ENCODE data around the gene ACE.
A peak's percentile ranks its signal among the peaks of the same experiment; 100 is the strongest.

The ACE gene

GRCh38 chr17:63478814-63479494 lies 2.1 kb downstream of the ACE start:
- TF ChIP-seq CTCF (IDR thresholded peaks at IDR 0.05; ENCODE audit: control extremely low read depth, extremely low read depth, low read depth, missing control alignments), result peak; percentile 87
- POLR2A ChIA-PET, result no interaction called here
- CTCF ChIA-PET, result interaction anchor here (0.7 to 9.3 kb wide), 37 partner anchors 9 to 1274 kb away, joined by 3 to 224 read pairs (median 5); partner anchors contain the start of gene CYB561

GRCh38 chr17:63479495-63480184 lies 2.8 kb downstream of the ACE start:
- ChIA-PET CTCF (interaction anchor here (0.7 to 9.3 kb wide), 35 partner anchors 9 to 1274 kb away, joined by 3 to 224 read pairs (median 5); partner anchors contain the start of gene CYB561), POLR2A (no interaction called here)
- TF ChIP-seq CTCF (IDR thresholded peaks at IDR 0.05; ENCODE audit: control extremely low read depth, extremely low read depth, low read depth, missing control alignments), result no peak
- DNase-seq (ENCODE audit: extremely low spot score), result no peak

More at GRCh38 chr17:63478814-63479494, 2.1 kb downstream of the ACE start:
- peak; percentile 92 for DNase-seq (ENCODE audit: extremely low spot score)

GRCh38 chr17:63480192-63480784 lies 3.4 kb downstream of the ACE start:
- no peak for DNase-seq (ENCODE audit: extremely low spot score)
- TF ChIP-seq CTCF (IDR thresholded peaks at IDR 0.05; ENCODE audit: control extremely low read depth, extremely low read depth, low read depth, missing control alignments), result no peak
- POLR2A ChIA-PET, result no interaction called here
- CTCF ChIA-PET, result interaction anchor here (1.0 to 9.3 kb wide), 20 partner anchors 10 to 135 kb away, joined by 3 to 224 read pairs (median 6); partner anchors contain the start of gene CYB561

GRCh38 chr17:63480826-63481487 lies 4.1 kb downstream of the ACE start:
- DNase-seq (ENCODE audit: extremely low spot score), result no peak
- TF ChIP-seq CTCF (IDR thresholded peaks at IDR 0.05; ENCODE audit: control extremely low read depth, extremely low read depth, low read depth, missing control alignments), result no peak
- ChIA-PET POLR2A (no interaction called here), CTCF (interaction anchor here (0.7 to 9.3 kb wide), 12 partner anchors 11 to 131 kb away, joined by 3 to 224 read pairs (median 12); partner anchors contain the start of gene CYB561)

DNA sequence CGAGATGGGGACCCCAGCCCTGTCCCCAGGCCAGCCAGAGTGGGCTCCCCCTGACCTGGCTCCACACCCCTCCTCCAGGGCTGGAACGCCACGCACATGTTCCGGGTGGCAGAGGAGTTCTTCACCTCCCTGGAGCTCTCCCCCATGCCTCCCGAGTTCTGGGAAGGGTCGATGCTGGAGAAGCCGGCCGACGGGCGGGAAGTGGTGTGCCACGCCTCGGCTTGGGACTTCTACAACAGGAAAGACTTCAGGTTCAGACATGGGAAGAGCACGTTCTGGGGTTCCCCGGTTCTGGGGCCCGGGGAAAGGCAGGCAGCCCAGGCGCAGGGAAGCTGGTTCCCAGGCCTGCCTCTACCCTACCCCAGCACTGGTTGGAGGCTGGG lies 4.6 kb downstream of the ACE start:
- ChIA-PET CTCF (interaction anchor here (0.7 to 9.3 kb wide), 6 partner anchors 28 to 130 kb away, joined by 3 to 224 read pairs (median 20); partner anchors contain the start of gene CYB561), POLR2A (no interaction called here)
- no peak for DNase-seq (ENCODE audit: extremely low spot score)
- no peak for TF ChIP-seq CTCF (IDR thresholded peaks at IDR 0.05; ENCODE audit: control extremely low read depth, extremely low read depth, low read depth, missing control alignments)

- DNase-seq (ENCODE audit: extremely low spot score), result no peak
- no peak for TF ChIP-seq CTCF (IDR thresholded peaks at IDR 0.05; ENCODE audit: control extremely low read depth, extremely low read depth, low read depth, missing control alignments)
- CTCF ChIA-PET, result interaction anchor here (9.3 kb wide), 1 partner anchor 56 kb away, joined by 224 read pairs; no protein-coding TSS in a partner anchor
- POLR2A ChIA-PET, result no interaction called here
Observed at GRCh38 chr17:63482509-63482908, 5.6 kb downstream of the ACE start.

Measured in GM10248 (cell line).